NCI-H2227 (cell line): Measurements from ENCODE around the gene NECAB3.
"Not testable (repeated sequence)": the region's sequence is repeated elsewhere in the genome, so short reads cannot be mapped to it uniquely, and the experiment has no call there.

ENCODE experiments used
- DNase-seq: peaks from one replicate; lab custom pipeline; 2025; ENCODE audit not compliant: unreplicated experiment; lab: John Stamatoyannopoulos, UW

NECAB3 gene

GRCh38 chr20:33698966-33699365 lies 24.7 kb upstream of the NECAB3 start:
- not testable (repeated sequence) for DNase-seq

GRCh38 chr20:33697129-33697528 lies 22.9 kb upstream of the NECAB3 start:
- no peak for DNase-seq

GRCh38 chr20:33696448-33696847 lies 22.2 kb upstream of the NECAB3 start:
- no peak for DNase-seq

GRCh38 chr20:33694639-33695012 lies 20.4 kb upstream of the NECAB3 start:
- no peak for DNase-seq

GRCh38 chr20:33693741-33694638 lies 19.8 kb upstream of the NECAB3 start:
- no peak for DNase-seq

- no peak for DNase-seq
These were observed 19.1 kb upstream of the NECAB3 start for GRCh38 chr20:33693289-33693688.

GRCh38 chr20:33689973-33690372 lies 15.7 kb upstream of the NECAB3 start:
- DNase-seq, result no peak

GRCh38 chr20:33689493-33689892 lies 15.3 kb upstream of the NECAB3 start:
- no peak for DNase-seq

- no peak for DNase-seq
These were observed 14.8 kb upstream of the NECAB3 start for GRCh38 chr20:33688938-33689424.

GRCh38 chr20:33687993-33688937 lies 14.0 kb upstream of the NECAB3 start:
- DNase-seq, result no peak

- DNase-seq, result no peak
These were observed 13.2 kb upstream of the NECAB3 start for GRCh38 chr20:33687370-33687915.

GRCh38 chr20:33686984-33687366 lies 12.7 kb upstream of the NECAB3 start:
- DNase-seq, result no peak

- DNase-seq, result peak; percentile 98
These were observed 12.1 kb upstream of the NECAB3 start, which contains the start of gene E2F1 for GRCh38 chr20:33686100-33686983. TSS of gene E2F1 (minus strand) at chr20:33686385. CDS start at chr20:33686264, 121 bp downstream.

- peak; percentile 53 for DNase-seq
These were observed 11.3 kb upstream of the NECAB3 start for GRCh38 chr20:33685328-33686099.

GRCh38 chr20:33684533-33685327 lies 10.5 kb upstream of the NECAB3 start:
- peak; percentile 74 for DNase-seq

- no peak for DNase-seq
These were observed 7.6 kb upstream of the NECAB3 start for GRCh38 chr20:33681728-33682353.

GRCh38 chr20:33681288-33681687 lies 7.1 kb upstream of the NECAB3 start:
- no peak for DNase-seq

- no peak for DNase-seq
These were observed 6.5 kb upstream of the NECAB3 start for GRCh38 chr20:33680686-33681085.
